Left forelimb (tissue), 1 donor: Measurements from ENCODE around the gene TET3.
A peak's percentile ranks its signal among the peaks of the same experiment; 100 is the strongest.

ENCODE experiments used
- DNase-seq: peaks from one replicate; pipeline ENCODE4 v3.0.0-alpha.2; 2018; ENCODE audit warnings: low spot score

TET3 gene

DNA sequence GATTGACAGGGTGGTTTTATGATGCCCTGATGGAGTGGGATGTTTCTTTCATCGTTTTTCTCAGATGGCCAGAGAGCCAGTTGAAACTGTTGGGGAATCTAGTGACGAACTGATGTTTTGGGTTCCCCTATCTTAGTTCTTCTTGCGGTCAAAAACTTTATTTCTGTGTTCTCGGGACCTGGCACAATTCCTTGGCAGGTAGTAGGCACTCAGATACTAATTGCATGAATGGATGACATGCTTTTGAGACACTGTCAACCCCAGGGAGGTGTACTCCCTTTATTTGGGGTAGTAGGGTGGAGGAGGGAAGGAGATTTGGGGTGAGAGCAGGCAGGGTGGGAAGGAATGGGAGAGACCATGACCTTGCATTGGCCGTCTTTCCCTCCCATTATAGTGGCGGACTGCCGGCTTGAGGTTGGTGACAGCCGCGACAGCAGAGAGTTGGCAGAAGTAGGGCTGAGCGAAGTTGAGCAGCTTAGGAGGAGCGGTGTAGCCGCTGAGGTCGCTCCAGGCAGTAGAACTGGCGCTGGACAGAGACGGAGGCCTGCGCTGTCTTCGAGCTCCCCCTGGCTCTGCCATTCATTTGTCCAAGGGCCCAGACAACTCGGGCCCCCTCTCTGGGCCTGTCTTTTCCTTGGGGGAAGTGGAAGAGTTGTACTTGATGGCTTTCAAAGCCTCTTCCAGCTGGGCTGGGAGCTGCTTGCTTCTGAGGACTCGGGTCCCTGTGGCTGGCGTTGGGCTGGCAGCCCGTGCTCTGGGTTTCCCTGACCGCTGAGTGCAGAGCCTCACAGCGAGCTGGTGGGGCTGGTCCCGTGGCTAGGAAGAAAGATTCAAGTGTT lies 2.6 kb downstream of the TET3 start:
- no peak for DNase-seq

DNA sequence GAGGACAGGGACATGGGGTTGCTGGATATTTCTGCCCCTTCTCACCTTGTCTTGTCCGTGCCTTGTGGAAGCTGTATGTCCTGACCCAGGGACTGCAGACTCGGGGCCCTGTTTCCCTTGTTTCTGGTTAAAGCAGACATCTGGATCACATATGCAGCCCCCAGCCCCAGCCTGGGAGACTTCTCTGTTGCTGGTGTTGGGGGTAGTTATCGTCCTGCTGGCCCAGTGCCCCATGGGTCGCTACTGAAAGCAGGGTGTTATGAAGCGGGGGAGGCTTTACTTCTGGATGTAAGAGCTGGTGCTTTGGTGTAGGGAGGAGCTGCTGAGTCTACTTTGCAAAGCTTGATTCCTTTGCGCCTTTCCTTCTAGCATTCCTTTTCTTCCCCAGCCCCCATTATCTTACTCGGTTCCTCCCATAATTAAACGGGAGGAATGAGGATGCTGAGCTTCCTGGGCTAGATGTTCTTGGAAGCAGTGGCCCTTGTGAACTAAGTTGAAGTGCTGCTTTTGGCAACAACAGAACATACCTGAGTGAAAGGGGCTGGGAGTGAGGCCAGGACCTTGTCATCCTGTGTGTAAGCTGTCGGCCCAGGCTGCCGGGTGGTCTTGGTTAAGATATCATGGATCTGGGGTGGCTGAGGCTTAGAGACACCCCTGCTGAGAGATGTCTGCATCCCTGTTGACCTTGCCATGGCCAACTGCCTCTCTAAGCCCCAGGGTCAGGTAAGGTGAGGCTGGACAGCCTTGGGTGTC lies 3.4 kb downstream of the TET3 start:
- DNase-seq, result no peak

DNA sequence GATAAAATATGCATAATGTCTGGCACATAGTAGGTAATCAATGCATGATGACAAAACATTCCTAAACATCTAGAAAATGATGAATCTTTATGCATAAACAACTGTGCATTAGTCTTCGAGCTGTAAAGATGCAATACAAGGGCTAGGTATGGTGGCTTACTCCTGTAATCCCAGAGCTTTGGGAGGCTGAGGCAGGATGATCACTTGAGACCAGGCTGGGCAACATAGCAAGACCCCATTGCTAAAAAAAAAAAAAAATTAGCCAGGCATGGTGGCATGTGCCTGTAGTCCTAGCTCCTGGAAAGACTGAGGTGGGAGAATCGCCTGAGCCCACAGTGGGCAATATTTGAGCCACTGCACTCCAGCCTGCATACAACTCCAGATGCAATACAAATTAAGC lies 5.3 kb downstream of the TET3 start:
- DNase-seq, result no peak

GRCh38 chr2:73990531-73990930 lies 5.8 kb downstream of the TET3 start:
- DNase-seq, result no peak

GRCh38 chr2:73992036-73992435 lies 7.3 kb downstream of the TET3 start:
- DNase-seq, result no peak

GRCh38 chr2:73993376-73993775 lies 8.7 kb downstream of the TET3 start:
- no peak for DNase-seq

DNA sequence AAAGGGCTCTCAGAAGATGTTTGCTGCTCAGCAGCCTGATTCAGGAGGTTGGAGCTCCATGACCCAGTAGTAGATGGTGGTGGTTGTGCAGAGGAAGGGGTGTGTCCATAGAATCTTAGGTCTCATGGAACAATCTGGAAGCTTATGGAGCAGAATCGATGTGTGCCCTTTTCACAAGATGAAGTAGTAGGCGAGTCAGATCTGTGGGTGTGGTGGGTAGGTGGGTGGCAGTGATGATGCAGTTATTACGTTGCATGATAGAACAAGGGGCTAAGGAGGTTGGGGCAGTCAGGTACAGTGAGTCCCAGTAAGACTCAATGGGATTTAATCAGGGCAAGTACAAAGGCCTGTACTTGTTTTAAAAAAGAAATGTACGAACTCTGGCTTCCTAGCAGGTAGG lies 9.1 kb downstream of the TET3 start:
- no peak for DNase-seq

- no peak for DNase-seq
These were observed 9.6 kb downstream of the TET3 start for GRCh38 chr2:73994178-73994831.

DNA sequence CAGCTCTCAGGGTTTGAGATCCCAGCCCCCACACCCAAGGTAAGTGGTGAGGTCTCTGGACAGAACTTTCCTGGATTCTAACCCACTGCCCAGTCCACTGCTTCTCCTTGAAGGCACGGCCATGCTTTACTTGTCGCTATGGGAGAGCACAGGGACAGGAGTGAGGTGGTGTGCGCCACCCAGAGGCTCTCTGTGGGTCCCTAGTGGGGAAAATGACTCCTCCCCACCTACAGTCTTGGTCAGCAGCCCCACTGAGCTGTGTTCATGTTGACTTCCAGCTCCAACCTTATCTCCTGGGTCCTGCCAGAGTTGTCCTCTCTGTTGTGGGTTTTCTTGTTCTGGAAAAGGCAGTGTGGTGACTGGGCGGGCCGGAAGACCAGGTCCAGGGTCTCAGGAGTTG lies 11.1 kb downstream of the TET3 start:
- no peak for DNase-seq

DNA sequence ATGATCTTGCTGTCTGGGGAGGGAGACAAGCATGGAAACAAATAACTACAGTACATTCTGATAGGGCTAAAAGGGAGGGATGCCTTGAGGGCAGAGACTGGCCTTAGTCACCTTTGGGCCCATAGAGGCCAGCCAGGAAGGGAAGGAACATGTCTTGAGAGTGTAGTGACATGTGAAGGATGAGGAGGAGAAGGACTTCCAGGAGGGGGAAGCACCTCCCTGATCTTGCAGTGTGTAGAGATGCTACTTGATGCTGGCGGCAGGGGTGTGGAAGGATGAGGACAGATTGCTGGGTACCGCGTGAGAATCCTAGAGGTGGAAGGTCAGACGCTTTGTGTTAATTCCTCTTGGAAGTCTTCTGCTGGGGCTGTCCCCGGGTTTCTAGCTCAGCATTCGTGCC lies 13.1 kb downstream of the TET3 start:
- DNase-seq, result no peak

- DNase-seq, result no peak
These were observed 13.7 kb downstream of the TET3 start for GRCh38 chr2:73998451-73998850.

- no peak for DNase-seq
These were observed 14.2 kb downstream of the TET3 start for GRCh38 chr2:73998933-73999332.

GRCh38 chr2:73999881-74000597 lies 15.3 kb downstream of the TET3 start:
- DNase-seq, result no peak

DNA sequence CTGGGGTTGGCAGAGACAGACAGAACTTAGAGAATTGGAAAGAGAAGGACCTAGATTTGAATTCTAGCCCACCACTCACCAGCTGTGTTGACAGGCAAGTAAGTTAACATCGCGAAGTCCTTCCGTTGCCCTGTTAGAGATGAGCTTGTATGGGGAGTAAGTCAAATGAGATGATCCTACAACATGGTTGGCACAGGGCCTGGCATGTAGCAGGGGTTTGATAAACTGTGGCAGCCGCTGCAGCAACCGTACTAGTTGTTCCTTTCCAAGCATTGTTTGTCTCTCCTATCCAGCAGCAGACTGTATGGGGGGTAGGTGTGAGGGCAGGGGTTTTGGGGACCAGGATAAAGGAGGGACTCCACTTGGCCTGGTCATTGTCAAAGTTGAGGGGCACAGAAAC lies 16.0 kb downstream of the TET3 start:
- no peak for DNase-seq

DNA sequence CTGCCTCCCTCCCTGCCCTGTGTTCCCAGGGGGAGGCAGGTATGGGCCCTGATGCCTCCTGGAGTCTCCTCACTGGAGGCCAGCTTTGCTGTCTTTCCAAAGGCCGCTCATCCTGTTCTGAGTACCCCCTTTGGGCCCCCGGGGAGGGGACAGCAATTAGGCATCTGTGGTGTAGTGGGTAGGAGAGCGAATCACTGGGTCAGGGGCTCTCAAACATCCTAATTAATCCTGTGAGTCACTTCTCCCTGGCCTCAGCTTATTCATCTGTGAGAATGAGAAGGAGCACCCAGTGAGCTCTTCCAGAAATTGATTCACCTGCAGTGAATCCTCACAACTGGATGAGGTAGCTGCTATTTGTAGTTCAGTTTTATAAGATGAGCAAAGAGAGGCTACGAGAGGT lies 16.4 kb downstream of the TET3 start:
- DNase-seq, result no peak

DNA sequence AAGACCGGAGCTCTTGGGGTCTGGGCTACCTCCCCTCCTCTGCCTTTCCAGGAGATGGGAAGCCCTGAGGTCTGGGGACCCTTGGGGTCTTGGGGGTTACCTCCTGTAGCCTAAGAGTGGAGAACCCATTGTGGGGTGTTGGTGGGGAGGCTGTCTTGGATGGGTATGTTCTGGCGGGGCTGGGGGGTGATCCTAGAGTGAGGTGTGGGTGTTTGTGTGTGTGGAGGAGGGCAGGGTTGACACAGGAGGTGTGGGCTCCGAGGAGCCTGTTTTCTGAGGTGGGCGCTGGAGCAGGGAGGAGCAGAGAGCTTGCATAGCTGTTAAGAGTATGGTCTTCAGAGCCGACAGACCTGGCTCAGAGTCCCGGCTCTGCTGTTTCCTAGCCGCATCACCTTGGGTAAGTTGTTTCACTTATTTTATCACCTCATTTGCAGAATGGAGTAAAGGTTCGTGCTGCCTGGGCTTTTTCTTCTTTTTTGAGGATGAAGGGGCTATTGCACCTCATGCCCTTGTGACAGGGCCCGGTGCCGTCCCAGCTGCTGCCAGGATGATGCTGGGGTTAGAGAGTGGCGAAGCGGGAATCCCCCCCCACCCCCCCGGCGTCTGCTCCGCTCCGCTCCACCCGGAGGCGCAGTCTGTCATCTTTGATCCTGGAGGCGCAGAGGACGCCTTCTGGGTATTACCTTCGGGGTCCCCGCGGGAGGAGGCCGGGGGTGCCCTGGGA lies 17.2 kb downstream of the TET3 start:
- no peak for DNase-seq

DNA sequence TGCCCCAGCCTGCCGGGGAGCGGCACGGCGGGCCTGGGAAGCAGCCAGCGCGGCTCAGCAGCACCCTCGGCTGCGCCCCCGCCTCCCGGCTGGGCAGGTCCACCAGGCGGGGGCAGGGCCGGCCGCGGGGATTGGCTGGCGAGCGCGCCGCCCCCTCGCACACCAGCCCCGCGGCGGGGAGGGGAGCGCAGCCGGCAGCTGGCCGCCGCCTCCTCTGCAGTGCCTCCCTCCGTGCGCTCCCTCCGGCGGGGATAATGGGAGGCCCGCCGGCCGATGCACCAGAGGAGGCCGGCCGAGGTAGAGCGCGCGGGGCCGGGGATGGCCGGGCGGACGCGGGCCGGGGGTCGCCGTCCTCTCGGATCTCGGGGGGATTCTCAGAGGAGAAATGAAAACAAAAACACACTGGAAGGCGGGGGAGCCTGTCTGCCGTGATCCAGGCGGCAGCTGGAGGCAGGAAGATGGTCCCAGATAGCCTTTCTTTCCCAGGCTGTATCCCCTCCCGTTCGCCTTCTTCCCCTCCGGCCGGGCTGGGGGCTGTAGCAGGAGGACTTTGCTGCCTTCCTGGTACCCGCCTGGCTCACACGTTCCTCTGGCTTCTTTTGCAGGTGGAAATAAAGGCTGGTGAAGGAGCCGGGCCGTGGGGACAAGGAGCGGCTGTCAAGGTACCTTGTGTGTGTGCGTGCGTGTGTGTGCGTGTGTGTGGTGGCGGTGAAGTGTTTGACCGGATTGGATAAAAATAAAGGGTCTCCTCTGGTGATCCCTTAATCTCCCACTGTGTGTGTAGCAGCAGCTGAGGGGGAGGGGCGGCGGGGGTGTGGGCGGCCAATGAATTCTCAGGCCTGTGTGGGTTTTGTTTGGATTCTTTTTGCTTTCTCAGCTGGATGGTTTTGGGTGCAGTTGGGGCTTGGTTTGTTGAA lies 18.1 kb downstream of the TET3 start:
- DNase-seq, result peak; percentile 91

GRCh38 chr2:74003494-74004211 lies 18.9 kb downstream of the TET3 start:
- no peak for DNase-seq

GRCh38 chr2:74004212-74005182 lies 19.8 kb downstream of the TET3 start:
- no peak for DNase-seq
